Neural progenitor cell (in vitro differentiated cells): ENCODE results near the gene CTIF. TPM values are rescaled to one million over a fixed set of nuclear protein-coding genes. Genes with fewer than 3 reads are reported as not detected.

Experiments
- DNase-seq: peaks from one replicate; pipeline ENCODE4 v3.0.0-alpha.2; 2016; ENCODE audit warnings: low spot score
- H2AFZ ChIP-seq: fragments of 200-600 bp; sonication (generic); replicated peaks from 2 replicates; pipeline ENCODE4 v1.6.1; 2016; ENCODE audit warnings: antibody characterized with exemption
- H3F3A ChIP-seq: fragments of 200-600 bp; sonication (generic); 2 replicates; pipeline ENCODE4 v1.6.1; 2016; ENCODE audit warnings: antibody characterized with exemption, low read depth
- H3K27ac ChIP-seq: fragments of 200-600 bp; sonication (generic); 2 replicates; pipeline ENCODE4 v1.5.1; 2016; ENCODE audit warnings: mild to moderate bottlenecking
- H3K27me3 ChIP-seq: fragments of 200-600 bp; sonication (generic); 2 replicates; pipeline ENCODE4 v1.6.1; 2016; ENCODE audit warnings: mild to moderate bottlenecking, moderate library complexity
- H3K36me3 ChIP-seq: fragments of 200-600 bp; sonication (generic); 2 replicates; pipeline ENCODE4 v1.5.1; 2016
- H3K4me1 ChIP-seq: fragments of 200-600 bp; sonication (generic); 2 replicates; pipeline ENCODE4 v1.6.1; 2016; ENCODE audit warnings: mixed run types
- H3K4me2 ChIP-seq: fragments of 200-600 bp; sonication (generic); 2 replicates; pipeline ENCODE4 v1.6.1; 2016
- H3K4me3 ChIP-seq: fragments of 200-600 bp; sonication (generic); 2 replicates; pipeline ENCODE4 v1.5.1; 2016
- H3K79me2 ChIP-seq: fragments of 200-600 bp; sonication (generic); 2 replicates; pipeline ENCODE4 v1.6.1; 2016; ENCODE audit warnings: low read depth
- H3K9ac ChIP-seq: fragments of 200-600 bp; sonication (generic); 2 replicates; pipeline ENCODE4 v1.6.1; 2016
- H3K9me3 ChIP-seq: fragments of 200-600 bp; sonication (generic); 2 replicates; pipeline ENCODE4 v1.5.1; 2016; ENCODE audit warnings: low read depth
- H4K20me1 ChIP-seq: fragments of 200-600 bp; sonication (generic); 2 replicates; pipeline ENCODE4 v1.6.1; 2016; ENCODE audit warnings: low read depth
- H3K27ac Mint-ChIP-seq: 3 replicates; pipeline ENCODE4 v1.8.0; 2021; ENCODE audit warnings: mixed read lengths
- H3K27me3 Mint-ChIP-seq: 2 replicates; pipeline ENCODE4 v1.8.0; 2022; ENCODE audit warnings: low read depth, mild to moderate bottlenecking, inconsistent platforms, moderate library complexity, mixed read lengths; ENCODE audit not compliant: insufficient read depth
- H3K36me3 Mint-ChIP-seq: 3 replicates; pipeline ENCODE4 v1.8.0; 2021; ENCODE audit warnings: mixed read lengths
- H3K4me1 Mint-ChIP-seq: 3 replicates; pipeline ENCODE4 v1.8.0; 2021; ENCODE audit warnings: mixed read lengths
- H3K4me3 Mint-ChIP-seq: 3 replicates; pipeline ENCODE4 v1.8.0; 2021; ENCODE audit warnings: mild to moderate bottlenecking, moderate library complexity, mixed read lengths
- H3K9me3 Mint-ChIP-seq: 3 replicates; pipeline ENCODE4 v1.8.0; 2020; ENCODE audit warnings: mixed read lengths
- CTCF ChIP-seq: fragments of 200-600 bp; sonication (generic); IDR thresholded peaks from 2 replicates; pipeline ENCODE4 v1.5.1; 2017; ENCODE audit warnings: antibody characterized with exemption, mild to moderate bottlenecking
- EZH2 ChIP-seq: fragments of 200-600 bp; sonication (generic); IDR thresholded peaks from 2 replicates; pipeline ENCODE4 v1.6.1; 2017; ENCODE audit warnings: antibody characterized with exemption, mild to moderate bottlenecking, moderate library complexity
- EZH2phosphoT487 ChIP-seq: fragments of 200-600 bp; sonication (generic); IDR thresholded peaks from 2 replicates; pipeline ENCODE4 v1.6.1; 2017; ENCODE audit warnings: antibody characterized with exemption
- total RNA-seq: library from RNA; depleted of rRNA; stranded (reverse); fragments of >200 nt; gene quantifications from 2 replicates; pipeline ENCODE4 v1.2.3, GENCODE V29; 2015; ENCODE audit warnings: low replicate concordance

Gene CTIF
- total RNA-seq, 1 donor from 2014 or later = 17.6 TPM

GRCh38 chr18:48553236-48553635, 14.4 kb downstream of the CTIF start:
- Histone ChIP-seq H3K27ac (no peak overlapping the region), H2AFZ (no peak overlapping the region), H3F3A (no peaks in the 10 kb centered on the region), H3K79me2 (peaks cover 17% of the 10 kb centered on the region), H3K4me3 (no peak overlapping the region), H3K4me1 (no peaks in the 10 kb centered on the region), H3K4me2 (no peak overlapping the region), H3K9me3 (no peaks in the 10 kb centered on the region), H3K36me3 (no peaks in the 10 kb centered on the region), H3K27me3 (no peaks in the 10 kb centered on the region), H4K20me1 (peaks cover 7% of the 10 kb centered on the region), H3K9ac (no peak overlapping the region)
- peaks cover 3% of the 10 kb centered on the region for H3K27me3 Mint-ChIP-seq
- TF ChIP-seq EZH2 = no peak
- TF ChIP-seq CTCF = no peak
- TF ChIP-seq EZH2phosphoT487 = no peak
- H3K9me3 Mint-ChIP-seq = no peaks in the 10 kb centered on the region
- no peak for DNase-seq
- H3K4me1 Mint-ChIP-seq = peaks cover 2% of the 10 kb centered on the region
- peaks cover 7% of the 10 kb centered on the region for H3K36me3 Mint-ChIP-seq
- no peak overlapping the region for H3K27ac Mint-ChIP-seq
- H3K4me3 Mint-ChIP-seq = no peak overlapping the region

GRCh38 chr18:48554610-48555400, 16.0 kb downstream of the CTIF start:
- Histone ChIP-seq H3K27ac (no peak overlapping the region), H4K20me1 (peaks cover 7% of the 10 kb centered on the region), H3K4me2 (no peak overlapping the region), H3F3A (no peaks in the 10 kb centered on the region), H3K4me3 (no peak overlapping the region), H3K9me3 (no peaks in the 10 kb centered on the region), H3K79me2 (peaks cover 3% of the 10 kb centered on the region), H2AFZ (no peak overlapping the region), H3K4me1 (no peaks in the 10 kb centered on the region), H3K36me3 (no peaks in the 10 kb centered on the region), H3K27me3 (no peaks in the 10 kb centered on the region), H3K9ac (no peak overlapping the region)
- H3K27ac Mint-ChIP-seq = no peak overlapping the region
- H3K4me1 Mint-ChIP-seq = no peaks in the 10 kb centered on the region
- H3K4me3 Mint-ChIP-seq = no peak overlapping the region
- H3K9me3 Mint-ChIP-seq = no peaks in the 10 kb centered on the region
- peaks cover 4% of the 10 kb centered on the region for H3K36me3 Mint-ChIP-seq
- peaks cover 3% of the 10 kb centered on the region for H3K27me3 Mint-ChIP-seq
- DNase-seq = no peak
- no peak for TF ChIP-seq CTCF
- no peak for TF ChIP-seq EZH2phosphoT487
- no peak for TF ChIP-seq EZH2

GRCh38 chr18:48555465-48555995, 16.7 kb downstream of the CTIF start:
- no peaks in the 10 kb centered on the region for H3K79me2 ChIP-seq

More at GRCh38 chr18:48555465-48555995, 16.7 kb downstream of the CTIF start:
- TF ChIP-seq CTCF (no peak), EZH2phosphoT487 (no peak), EZH2 (no peak)
- Histone ChIP-seq H3F3A (no peaks in the 10 kb centered on the region), H2AFZ (no peak overlapping the region), H3K9ac (no peak overlapping the region), H3K36me3 (no peaks in the 10 kb centered on the region), H3K27me3 (no peaks in the 10 kb centered on the region), H3K4me3 (no peak overlapping the region), H3K4me2 (no peak overlapping the region), H3K4me1 (no peaks in the 10 kb centered on the region), H3K9me3 (no peaks in the 10 kb centered on the region), H3K27ac (no peak overlapping the region), H4K20me1 (peaks cover 7% of the 10 kb centered on the region)
- Mint-ChIP-seq H3K9me3 (no peaks in the 10 kb centered on the region), H3K27ac (no peak overlapping the region), H3K4me1 (no peaks in the 10 kb centered on the region), H3K4me3 (no peak overlapping the region), H3K36me3 (peaks cover 4% of the 10 kb centered on the region), H3K27me3 (peaks cover 3% of the 10 kb centered on the region)
- DNase-seq = no peak
